K562 (cell line): ENCODE measurements around the gene SOX11.

Source experiments
- CTCF ChIP-seq, 3 experiments: IDR thresholded peaks in 2 of 3; conservative IDR thresholded peaks in 1 of 3; 2 replicates each; pipeline ENCODE4 v1.5.1; 2011 to 2012; ENCODE audit warnings: low read length in 3 of 3, mild to moderate bottlenecking in 3 of 3, control low read depth in 2 of 3, improper control_type of control experiment in 1 of 3, inconsistent platforms in 1 of 3, low read depth in 1 of 3, mixed read lengths in 1 of 3, moderate library complexity in 1 of 3; ENCODE audit not compliant: insufficient read depth in 2 of 3
- ESRRA ChIP-seq: fragments of 450-650 bp; IDR thresholded peaks from 2 replicates; pipeline ENCODE4 v1.6.1; 2014; ENCODE audit warnings: low read depth, mild to moderate bottlenecking, moderate library complexity, borderline replicate concordance
- HCFC1 ChIP-seq: IDR thresholded peaks from 2 replicates; pipeline ENCODE4 v1.6.1; 2012; ENCODE audit warnings: low read depth, low read length, improper control_type of control experiment
- RBBP5 ChIP-seq: fragments of 200-600 bp; sonication (generic); IDR thresholded peaks from 2 replicates; pipeline ENCODE4 v1.6.1; 2012; ENCODE audit warnings: borderline replicate concordance, mild to moderate bottlenecking, low read length, control low read depth, inconsistent platforms; ENCODE audit not compliant: insufficient read depth, poor library complexity, severe bottlenecking
- SP1 ChIP-seq: sonication (generic); formaldehyde crosslinking; IDR thresholded peaks from 2 replicates; pipeline ENCODE4 v1.8.1; 2022; ENCODE audit warnings: mild to moderate bottlenecking, missing genetic modification reagents
- SREBF1 ChIP-seq: fragments of 150-350 bp; IDR thresholded peaks from 2 replicates; pipeline ENCODE4 v1.6.1; 2014; ENCODE audit warnings: antibody characterized with exemption, low read depth, low read length, borderline replicate concordance

GRCh38 chr2:5730386-5730785 lies 38.2 kb downstream of the SOX11 start:
- TF ChIP-seq SP1 (no peak), HCFC1 (no peak), ESRRA (no peak), RBBP5 (no peak), SREBF1 (no peak), CTCF (IDR thresholded peaks at IDR 0.05 in 2 of 3, conservative IDR thresholded peaks at IDR 0.05 in 1 of 3; ENCODE audit: insufficient read depth in 2 of 3, low read depth in 1 of 3, low read length in 3 of 3) (no peak)
